ENCODE results near the gene EPSTI1. TPM values are rescaled to one million over a fixed set of nuclear protein-coding genes. Genes with fewer than 3 reads are reported as not detected.

The EPSTI1 gene
- polyA plus RNA-seq, 1 experiment: 2.5 TPM

DNA sequence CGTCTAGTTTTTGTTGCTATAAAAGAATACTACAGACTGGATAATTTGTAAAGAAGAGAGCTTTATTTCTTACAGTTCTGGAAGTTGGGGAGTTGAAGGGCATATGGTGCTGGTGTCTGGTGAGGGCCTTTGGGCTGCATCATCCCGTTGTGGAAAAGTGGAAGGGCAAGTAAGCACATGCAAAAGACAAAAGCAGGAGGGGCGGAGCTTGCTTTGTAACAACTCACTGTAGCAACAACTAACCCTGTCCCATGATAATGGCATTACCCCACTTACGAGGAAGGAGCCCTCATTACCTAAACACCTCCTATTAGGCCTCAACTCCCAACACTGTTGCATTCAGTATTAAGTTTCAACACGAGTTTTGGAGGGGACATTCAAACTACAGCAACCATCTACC is 24.2 kb upstream of the EPSTI1 start:
- no peak for DNase-seq (ENCODE audit: low read depth)
- ChIA-PET POLR2A (no interaction called here), CTCF (no interaction called here)
- Histone ChIP-seq H3K27me3 (ENCODE audit: control insufficient read depth, insufficient read depth, low read length) (no peaks in the 10 kb centered on the region), H3K36me3 (ENCODE audit: control insufficient read depth, insufficient read depth, low read length) (no peaks in the 10 kb centered on the region), H3K4me3 (ENCODE audit: low read depth, low read length) (no peak overlapping the region)
- no peak for TF ChIP-seq CTCF (IDR thresholded peaks at IDR 0.05; ENCODE audit: insufficient read depth, low read depth, low read length)

DNA sequence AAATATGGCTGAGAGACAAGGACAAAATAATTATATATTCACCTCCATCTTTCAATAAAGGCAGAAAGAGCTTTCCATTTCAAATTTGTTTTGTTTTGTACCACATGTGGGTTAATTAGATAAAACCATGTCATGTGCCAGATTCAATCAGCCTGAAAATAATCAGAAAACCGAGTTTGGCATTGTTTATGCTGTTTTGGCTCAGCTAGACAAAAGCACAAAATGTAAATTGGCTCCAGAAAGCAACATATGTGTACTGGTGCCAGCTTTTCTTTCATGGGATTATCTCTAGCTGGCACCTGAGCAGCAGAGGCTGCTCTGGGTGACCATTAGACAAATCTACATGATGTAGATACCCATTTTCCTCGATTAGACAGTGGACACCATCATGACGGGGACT is 22.1 kb upstream of the EPSTI1 start:
- Histone ChIP-seq H3K36me3 (ENCODE audit: control insufficient read depth, insufficient read depth, low read length) (no peaks in the 10 kb centered on the region), H3K27me3 (ENCODE audit: control insufficient read depth, insufficient read depth, low read length) (no peaks in the 10 kb centered on the region), H3K4me3 (ENCODE audit: low read depth, low read length) (no peak overlapping the region)
- ChIA-PET CTCF (interaction anchor here (0.7 kb wide), 1 partner anchor 353 kb away, joined by 3 read pairs; no protein-coding TSS in a partner anchor), POLR2A (interaction anchor here (0.6 kb wide), 1 partner anchor 91 kb away, joined by 5 read pairs; no protein-coding TSS in a partner anchor)
- no peak for TF ChIP-seq CTCF (IDR thresholded peaks at IDR 0.05; ENCODE audit: insufficient read depth, low read depth, low read length)
- DNase-seq (ENCODE audit: low read depth): no peak

- TF ChIP-seq CTCF (IDR thresholded peaks at IDR 0.05; ENCODE audit: insufficient read depth, low read depth, low read length): no peak
- ChIA-PET CTCF (no interaction called here), POLR2A (no interaction called here)
- DNase-seq (ENCODE audit: low read depth): no peak
- no peak overlapping the region for H3K4me3 ChIP-seq (ENCODE audit: low read depth, low read length)
- no peaks in the 10 kb centered on the region for H3K27me3 ChIP-seq (ENCODE audit: control insufficient read depth, insufficient read depth, low read length)
- H3K36me3 ChIP-seq (ENCODE audit: control insufficient read depth, insufficient read depth, low read length): no peaks in the 10 kb centered on the region
Observed at GRCh38 chr13:43009506-43009905, 17.5 kb upstream of the EPSTI1 start.

DNA sequence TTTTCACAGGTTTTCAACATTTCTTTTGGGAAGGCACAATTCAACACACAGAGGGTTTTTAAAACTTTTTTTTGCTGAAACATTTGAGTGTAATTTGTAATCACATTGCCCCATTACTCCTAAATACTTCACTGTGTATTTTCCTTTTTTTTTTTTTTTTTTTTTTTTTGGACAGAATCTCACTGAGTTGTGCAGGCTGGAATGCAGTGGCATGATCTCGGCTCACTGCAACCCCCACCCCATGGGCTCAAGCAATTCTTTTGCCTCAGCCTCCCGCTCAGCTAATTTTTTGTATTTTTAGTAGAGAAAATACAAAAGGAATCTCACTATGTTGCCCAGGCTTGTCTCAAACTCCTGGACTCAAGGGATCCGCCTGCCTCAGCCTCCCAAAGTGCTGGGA is 16.6 kb upstream of the EPSTI1 start:
- no peak for DNase-seq (ENCODE audit: low read depth)
- H3K36me3 ChIP-seq (ENCODE audit: control insufficient read depth, insufficient read depth, low read length): no peaks in the 10 kb centered on the region
- CTCF ChIA-PET: no interaction called here
- POLR2A ChIA-PET: no interaction called here
- no peak for TF ChIP-seq CTCF (IDR thresholded peaks at IDR 0.05; ENCODE audit: insufficient read depth, low read depth, low read length)
- no peak overlapping the region for H3K4me3 ChIP-seq (ENCODE audit: low read depth, low read length)
- no peaks in the 10 kb centered on the region for H3K27me3 ChIP-seq (ENCODE audit: control insufficient read depth, insufficient read depth, low read length)

- DNase-seq (ENCODE audit: low read depth): no peak
Observed at GRCh38 chr13:43006893-43007631, 15.0 kb upstream of the EPSTI1 start.

More at GRCh38 chr13:43006893-43007631, 15.0 kb upstream of the EPSTI1 start:
- CTCF ChIA-PET: no interaction called here
- POLR2A ChIA-PET: interaction anchor here (0.5 kb wide), 1 partner anchor 8 kb away, joined by 12 read pairs; no protein-coding TSS in a partner anchor
- H3K4me3 ChIP-seq (ENCODE audit: low read depth, low read length): no peak overlapping the region
- no peak for TF ChIP-seq CTCF (IDR thresholded peaks at IDR 0.05; ENCODE audit: insufficient read depth, low read depth, low read length)
- H3K36me3 ChIP-seq (ENCODE audit: control insufficient read depth, insufficient read depth, low read length): no peaks in the 10 kb centered on the region
- H3K27me3 ChIP-seq (ENCODE audit: control insufficient read depth, insufficient read depth, low read length): no peaks in the 10 kb centered on the region
